GM19468 (cell line): ENCODE data around the gene NBR1.
"Not testable (repeated sequence)": the region's sequence is repeated elsewhere in the genome, so short reads cannot be mapped to it uniquely, and the experiment has no call there.

Experiments used
- ATAC-seq: cut with Tn5 transposase; IDR thresholded peaks from one replicate; pipeline ENCODE4 v1.9.1; 2021; ENCODE audit warnings: mild to moderate bottlenecking, moderate library complexity, moderate number of reproducible peaks; ENCODE audit not compliant: unreplicated experiment; ENCODE audit errors: extremely low read depth

NBR1 gene

DNA sequence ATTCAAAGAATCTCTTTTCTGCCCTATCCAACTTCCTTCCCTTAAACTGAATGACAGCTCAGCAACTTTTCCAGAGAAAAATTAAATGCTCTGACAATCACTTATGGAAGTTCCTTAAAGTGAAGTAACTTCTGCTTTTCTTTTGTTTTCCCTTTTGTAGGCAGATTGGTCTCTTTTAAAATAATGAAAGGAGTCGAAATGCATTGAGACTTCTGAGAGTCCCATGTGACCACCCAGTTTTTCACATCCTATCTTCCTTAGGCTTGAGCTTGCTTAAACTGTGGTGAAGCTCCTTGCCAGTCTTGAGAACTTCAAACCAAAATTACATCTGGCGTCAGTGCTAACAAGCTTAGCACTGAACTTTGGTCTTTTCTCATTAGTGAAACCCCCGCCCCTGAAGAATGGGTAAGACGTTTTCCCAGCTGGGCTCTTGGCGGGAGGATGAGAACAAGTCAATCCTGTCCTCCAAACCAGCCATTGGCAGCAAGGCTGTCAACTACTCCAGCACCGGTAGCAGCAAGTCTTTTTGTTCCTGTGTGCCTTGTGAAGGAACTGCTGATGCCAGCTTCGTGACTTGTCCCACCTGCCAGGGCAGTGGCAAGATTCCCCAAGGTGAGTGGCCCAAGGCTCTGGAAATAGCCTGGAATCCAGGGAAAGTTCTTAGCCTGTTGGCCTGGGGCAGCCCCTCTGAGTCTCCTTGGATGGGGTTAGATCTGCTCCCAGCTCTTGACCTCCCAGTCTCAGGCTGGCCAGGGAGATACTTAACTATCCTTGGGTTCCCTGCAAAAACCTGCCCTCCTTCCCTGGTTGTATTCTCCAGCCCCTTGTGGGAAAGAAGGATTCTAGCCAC, 41.9 kb downstream of the NBR1 start:
- ATAC-seq, result no peak

DNA sequence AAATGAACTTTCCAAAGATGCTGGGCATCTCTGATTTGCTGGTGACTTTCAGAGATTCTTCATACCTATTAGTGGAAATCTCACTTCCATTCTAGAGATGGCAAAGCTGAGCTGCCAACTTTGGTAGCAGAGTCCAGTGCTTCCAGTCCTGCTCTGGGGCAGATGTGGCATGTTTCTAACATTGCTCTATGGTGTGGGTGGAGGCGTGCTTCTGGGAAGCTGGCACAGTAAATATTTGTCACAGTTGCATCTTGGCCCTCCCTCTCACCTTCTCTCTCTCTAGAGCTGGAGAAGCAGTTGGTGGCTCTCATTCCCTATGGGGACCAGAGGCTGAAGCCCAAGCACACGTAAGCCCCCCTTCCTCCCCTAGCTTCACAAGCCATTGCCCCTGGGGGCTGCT, 42.5 kb downstream of the NBR1 start:
- ATAC-seq, result no peak

DNA sequence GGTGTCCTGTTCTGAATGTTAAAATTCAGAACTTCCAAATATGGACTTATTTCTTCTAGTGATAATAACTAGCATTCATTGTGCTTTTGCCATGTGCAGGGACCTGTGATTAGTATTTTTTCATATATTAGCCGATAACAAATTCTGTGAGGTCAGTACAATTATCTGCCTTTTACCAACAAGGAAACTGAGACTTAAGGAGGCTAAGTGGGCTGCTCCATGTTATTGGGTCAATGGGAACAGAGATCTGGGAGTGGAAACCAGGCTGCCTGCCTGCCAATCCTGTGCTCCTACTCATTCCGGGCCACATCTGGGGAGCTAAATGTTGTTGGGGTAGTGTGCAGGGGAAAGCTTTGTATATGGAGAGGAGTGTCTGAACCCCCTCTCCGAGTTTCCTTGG, 44.3 kb downstream of the NBR1 start:
- ATAC-seq, result no peak

DNA sequence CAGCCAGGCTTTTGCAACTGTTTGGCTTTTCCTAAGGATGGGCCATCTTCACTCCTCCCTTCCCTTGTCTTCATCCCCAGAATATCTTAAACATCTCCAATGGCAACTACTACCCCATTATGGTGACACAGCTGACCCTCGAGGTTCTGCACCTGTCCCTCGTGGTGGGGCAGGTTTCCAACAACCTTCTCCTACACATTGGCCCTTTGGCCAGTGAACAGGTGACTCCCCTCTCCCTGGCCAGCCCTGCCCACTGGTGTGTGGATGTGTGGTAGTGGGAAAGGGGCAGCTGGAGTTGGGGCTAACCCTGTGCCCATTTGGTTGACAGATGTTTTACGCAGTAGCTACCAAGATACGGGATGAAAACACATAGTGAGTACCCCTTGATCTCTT, 45.4 kb downstream of the NBR1 start:
- ATAC-seq, result no peak

DNA sequence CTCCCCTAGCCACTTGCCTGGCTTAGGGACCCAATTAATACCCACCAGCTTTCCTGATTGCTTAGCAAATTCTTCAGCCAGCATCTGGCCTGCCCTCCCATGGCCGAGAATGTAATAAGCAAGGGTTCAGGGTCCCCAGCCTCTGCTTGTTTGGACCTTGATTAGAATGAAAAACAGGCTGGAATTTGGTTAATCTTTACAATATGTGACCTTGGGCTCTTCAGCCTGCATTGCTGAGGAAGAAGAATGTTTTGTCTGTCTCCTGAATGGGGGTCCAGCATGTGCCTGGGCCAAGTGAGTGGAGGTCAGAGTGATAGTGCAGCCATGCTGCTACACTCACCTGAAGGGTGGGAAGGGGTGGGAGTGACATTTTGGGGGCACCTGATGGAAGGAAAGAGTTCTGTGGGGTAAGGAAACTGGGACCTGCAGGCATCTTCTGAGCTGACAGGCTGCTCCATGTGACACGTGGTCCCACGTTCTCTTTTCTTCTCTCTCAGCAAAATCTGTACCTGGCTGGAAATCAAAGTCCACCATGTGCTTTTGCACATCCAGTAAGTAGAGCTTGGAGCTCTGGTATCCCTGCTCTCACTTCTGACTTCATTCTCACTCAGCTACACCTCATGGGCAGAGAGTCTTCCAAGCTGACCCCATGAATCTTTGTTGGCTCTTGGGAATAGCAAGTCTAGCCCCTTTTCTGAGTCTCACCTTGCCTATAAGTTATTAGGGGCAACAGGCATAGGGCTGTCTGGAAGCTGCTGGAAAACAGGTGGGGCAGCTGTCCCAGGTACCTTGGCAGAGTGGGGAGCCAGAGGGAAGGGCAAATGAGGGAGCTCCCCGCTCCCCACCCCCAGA, 46.0 kb downstream of the NBR1 start:
- ATAC-seq, result no peak

DNA sequence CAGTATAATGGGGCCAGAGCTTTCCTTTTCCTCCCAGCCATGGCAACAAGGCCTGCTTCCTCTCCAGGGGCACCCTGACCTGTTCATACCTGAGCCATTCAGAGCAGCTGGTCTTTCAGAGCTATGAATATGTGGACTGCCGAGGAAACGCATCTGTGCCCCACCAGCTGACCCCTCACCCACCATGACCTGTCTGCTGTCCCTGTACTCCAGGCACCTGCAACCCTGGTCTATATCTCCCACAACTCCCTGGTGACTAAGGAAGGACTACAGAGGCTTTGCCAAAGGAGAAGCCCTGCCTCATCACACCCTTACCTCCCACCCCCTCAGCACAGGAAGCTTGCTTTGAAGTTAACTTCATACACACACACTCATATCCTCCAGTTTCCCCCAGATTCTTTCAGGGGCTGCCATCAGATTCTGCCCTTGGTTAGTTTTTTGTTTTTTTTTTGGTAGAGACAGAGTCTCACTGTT, 46.6 kb downstream of the NBR1 start:
- ATAC-seq, result no peak

DNA sequence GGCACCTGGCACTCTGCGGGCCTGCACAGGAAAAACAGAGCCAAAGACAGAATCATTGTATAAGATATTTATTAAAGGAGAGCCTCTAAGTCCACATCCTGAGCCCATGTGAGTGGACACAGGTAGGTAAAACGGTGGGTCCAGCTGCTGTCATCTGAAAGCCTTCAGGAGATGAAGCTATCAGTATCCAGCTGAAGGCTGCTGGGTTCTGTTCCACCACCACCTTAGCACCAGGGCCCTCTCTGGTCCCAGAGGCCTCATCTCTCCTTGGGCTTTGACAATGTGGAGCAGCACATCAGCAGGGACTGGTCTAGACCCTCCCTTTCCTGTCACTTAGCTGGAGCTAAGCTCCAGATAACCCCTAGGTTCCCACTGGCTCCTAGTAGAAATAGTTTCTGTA, 48.0 kb downstream of the NBR1 start:
- no peak for ATAC-seq

DNA sequence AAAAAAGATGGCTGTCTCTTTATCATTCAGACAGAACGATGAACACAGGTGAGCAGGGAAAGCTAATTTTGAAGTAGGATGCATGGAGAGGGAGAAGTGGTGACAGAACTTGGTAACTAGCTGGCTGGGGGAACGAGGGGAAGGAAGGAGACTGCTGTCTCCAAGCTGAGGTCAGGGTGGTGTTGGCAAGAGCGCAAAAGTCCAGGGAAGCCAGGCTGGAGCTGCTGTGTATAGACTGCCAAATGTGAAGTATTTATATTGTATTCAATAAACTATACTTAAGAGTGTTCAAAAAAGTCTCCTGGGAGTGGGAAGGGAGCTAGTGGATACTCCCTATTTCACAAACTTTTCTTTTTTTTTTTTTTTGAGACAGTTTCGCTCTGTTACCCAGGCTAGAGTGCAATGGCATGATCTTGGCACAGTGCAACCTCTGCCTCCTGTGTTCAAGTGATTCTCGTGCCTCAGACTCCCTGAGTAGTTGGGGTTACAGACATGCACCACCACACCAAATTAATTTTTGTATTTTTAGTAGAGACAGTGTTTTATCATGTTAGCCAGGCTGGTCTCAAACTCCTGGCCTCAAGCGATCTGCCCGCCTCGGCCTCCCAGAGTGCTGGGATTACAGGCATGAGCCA, 48.8 kb downstream of the NBR1 start:
- no peak for ATAC-seq

DNA sequence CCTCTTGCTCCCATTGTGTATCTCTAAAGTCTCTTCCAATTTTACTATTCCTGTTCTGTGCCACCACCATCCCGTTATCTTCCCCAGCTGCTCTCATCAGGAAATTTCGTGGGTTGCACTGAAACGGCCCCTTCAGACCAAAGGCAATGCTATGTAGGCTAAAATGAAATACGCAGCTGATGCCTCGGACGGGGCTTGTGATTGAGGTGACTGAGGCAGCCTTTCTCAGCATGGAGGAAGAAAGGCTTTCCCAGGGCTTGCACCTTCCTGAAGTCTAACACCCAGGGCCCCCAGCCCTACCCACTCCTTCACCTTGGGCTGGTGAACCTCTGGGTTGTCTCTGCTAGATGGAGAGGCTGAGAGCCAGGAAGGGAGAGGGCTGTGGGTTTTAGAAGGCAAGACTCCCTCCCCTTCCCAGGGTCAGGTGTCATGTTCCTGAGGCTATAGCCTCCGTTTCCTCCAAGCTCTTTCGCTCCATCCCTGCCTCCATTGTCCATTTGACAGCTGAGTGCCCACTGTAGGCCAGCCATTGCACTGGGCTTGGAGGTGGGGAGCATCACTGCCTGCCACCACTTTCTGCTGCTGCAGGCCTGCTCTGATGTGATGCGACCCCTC, 49.6 kb downstream of the NBR1 start:
- ATAC-seq, result no peak

DNA sequence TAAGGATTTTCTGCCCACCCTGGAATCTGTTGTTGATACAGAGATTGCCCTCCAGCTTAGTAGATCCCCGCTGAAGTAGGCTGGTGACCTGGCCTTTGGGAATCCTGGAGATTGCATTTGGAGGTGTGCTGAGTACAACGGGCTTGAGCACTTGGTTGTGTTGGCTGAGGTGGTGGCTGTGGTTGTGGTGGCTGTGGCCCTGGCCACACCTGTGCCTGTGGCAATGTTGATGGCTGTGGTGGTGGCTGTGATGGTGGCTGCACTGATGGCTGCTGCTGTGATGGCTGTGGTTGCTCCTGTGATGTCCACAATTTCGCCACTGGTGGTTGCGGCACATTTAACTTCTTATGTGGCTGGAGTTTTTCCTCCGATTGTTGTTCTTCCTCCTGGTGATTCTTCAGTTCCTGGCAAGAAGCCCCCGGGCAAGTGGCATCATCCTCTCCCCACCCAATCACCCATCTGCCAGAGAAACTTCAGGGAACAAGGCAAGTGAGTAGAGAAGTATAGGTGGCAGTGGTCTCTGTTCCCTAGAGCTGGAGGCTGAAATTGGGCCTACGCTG, 53.2 kb downstream of the NBR1 start:
- ATAC-seq, result no peak

DNA sequence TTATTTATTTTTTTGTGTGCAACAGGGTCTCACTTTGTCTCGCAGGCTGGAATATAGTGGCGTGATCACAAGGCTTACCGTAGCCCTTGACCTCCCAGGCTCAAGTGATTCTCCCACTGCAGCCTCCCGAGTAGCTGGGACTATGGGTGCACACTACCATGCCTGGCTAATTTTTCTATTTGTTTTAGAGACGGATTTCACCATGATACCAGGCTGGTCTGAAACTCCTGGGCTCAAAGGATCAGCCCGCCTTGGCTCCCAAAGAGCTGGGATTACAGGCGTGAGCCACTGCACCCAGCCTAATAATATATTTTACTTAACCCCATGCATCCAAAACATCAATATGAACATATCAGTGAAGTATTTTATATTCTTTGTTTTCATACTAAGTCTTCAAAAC, 55.4 kb downstream of the NBR1 start:
- ATAC-seq, result no peak

DNA sequence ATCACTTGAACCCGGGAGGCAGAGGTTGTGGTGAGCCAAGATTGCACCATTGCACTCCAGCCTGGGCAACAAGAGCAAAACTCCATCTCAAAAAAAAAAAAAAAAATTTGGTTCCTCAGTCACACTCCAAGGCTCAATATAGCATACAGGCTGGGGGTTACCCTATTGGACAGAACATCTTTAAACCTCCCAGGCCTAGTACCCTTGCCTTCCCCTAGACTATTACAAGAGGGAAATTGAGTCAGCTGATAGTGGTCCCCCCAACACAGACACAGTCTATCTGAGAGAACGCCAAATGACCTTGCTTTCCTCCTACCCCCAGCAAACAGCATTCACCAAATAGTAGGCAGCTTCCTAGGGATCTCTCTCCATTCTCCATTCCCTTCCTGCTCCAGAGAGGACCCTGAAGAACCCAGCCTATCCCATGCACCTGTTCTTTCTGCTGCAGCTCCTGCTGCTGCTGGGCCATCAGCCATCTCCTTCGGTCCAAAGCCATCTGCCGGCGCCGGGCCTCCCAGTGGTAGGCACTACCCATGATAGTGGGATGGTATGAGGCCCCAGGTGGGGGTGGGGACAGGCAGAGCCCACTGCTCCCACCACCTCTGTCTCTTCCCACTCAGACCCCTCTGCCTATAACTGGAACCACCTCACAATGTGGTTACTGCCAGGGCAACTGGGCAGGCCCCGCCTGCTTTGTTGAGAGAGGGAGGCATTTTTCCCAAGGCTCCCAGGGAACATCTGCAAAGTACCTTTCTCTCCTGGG, 57.2 kb downstream of the NBR1 start, which contains the start of gene CCDC200:
CCDC200 (minus strand) TSS at position 604 of the 763 bp plus-strand sequence; CDS start at position 535, 69 bp downstream.
- not testable (repeated sequence) for ATAC-seq

DNA sequence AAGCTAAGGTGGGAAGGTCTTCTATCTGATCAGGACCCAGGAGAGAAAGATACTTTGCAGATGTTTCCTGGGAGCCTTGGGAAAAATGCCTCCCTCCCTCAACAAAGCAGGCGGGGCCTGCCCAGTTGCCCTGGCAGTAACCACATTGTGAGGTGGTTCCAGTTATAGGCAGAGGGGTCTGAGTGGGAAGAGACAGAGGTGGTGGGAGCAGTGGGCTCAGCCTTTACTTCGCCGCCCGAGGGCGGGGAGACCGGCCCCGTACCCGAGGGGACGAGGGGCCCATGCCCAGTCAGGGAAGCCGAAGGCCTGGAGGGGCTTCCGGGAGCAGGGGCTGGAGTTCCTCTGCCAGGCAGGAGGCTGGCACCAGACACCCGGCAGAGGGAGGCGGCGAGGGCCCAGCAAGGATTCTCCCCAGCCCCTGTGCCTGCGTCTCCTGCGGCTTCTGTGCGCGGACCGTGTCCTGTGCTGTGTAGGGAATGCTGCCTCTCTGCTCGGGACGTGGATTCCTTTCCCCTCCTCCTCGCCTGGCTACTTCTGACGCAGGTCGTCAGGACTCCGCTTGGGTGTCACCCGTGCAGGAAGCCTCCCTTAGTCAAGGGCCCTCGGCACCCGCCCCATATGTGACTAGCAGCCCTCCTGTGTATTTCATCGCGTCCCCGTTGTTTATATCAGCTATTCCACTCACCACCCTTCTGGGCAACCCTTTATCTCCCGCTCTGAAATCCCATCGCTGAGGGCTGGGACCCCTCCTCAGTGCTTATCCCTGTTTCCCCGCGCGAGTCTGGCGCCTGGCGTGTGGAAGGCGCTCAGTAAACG, 60.4 kb downstream of the NBR1 start:
- not testable (repeated sequence) for ATAC-seq

DNA sequence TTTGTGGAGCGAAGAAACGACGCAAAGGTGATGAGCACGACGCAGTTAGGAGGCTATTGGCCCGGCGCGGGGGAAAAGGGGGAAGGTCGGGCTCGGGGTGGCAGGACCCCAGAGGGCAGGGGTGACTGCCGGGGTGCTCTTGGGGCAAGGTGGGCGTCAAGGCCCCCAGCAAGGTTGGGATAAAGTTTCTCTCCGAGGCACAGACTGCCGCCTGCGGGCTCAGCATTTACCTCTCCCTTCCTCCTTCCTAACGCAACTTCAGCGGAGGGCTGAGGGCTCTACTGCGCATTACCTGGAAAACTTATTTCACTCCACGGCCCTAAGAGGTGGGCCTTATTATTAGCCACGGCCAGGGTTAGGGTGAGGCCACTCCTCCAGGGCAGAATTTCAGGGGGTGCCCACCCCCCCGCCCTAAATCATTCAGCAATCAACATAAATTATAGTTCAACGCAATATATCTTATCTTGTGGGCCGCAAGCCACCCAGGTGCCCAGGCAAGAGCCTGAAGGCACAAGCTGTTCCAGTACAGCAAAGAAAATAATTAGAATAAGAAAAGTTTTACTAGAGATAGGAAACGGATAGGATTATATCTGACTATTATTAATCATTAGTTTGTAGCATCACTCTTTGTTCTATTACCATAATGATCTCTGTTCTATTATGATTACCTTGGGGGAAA, 61.1 kb downstream of the NBR1 start:
- ATAC-seq, result not testable (repeated sequence)

DNA sequence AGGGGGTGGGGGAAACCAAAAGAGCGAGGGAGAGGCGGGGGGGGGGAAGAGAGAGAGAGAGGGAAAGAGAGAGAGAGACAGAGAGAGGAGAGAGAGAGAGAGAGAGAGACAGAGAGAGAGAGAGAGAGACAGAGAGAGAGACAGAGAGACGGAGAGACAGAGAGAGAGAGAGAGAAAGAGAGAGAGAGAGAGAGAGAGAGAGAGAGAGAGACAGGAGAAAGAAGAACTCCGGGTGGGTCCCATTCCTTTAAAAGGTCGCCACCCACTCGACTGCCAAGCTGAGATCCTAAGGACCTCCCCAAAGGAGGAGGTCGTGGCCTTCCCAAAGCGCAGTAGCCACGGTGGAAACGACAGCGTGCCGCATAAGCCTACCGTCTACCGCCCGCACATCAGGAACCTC, 62.2 kb downstream of the NBR1 start:
- not testable (repeated sequence) for ATAC-seq

DNA sequence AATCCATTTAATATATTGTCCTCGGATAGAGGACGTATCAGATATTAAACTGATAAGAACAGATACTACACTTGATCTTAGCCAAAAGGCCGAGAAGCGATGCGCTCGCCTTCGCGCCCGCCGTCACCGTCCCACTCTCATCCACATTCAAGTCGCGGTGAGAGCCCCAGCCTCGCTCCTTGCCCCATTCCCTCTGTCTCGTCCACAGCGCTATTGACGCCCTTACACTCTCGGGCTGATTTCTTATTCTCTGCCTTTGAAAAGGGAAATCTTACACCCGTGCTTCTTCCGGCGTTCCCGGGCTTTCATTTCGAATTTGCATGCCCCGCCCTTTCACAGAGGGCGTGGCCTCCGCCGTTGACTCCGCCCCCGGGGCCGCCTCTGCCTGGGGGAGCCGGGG, 62.9 kb downstream of the NBR1 start, which contains the start of gene RNU2-1:
RNU2-1 (minus strand) TSS at position 101 of the 400 bp plus-strand sequence.
- not testable (repeated sequence) for ATAC-seq

DNA sequence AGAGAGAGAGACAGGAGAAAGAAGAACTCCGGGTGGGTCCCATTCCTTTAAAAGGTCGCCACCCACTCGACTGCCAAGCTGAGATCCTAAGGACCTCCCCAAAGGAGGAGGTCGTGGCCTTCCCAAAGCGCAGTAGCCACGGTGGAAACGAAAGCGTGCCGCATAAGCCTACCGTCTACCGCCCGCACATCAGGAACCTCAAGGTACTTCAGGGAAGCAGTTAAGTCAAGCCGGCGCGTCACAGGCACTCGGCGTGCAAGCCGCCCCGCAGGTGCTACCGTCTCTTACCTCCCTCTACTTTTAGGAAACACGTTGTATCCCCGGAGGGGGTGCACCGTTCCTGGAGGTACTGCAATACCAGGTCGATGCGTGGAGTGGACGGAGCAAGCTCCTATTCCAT, 68.6 kb downstream of the NBR1 start:
- not testable (repeated sequence) for ATAC-seq
